ENCODE data around the gene LRP1B.

Gene LRP1B

GRCh38 chr2:140509765-140510164 lies 1621.1 kb downstream of the LRP1B start:
- DNase-seq (ENCODE audit: extremely low read depth, low read depth): no peak
- TF ChIP-seq CTCF (IDR thresholded peaks at IDR 0.05; ENCODE audit: low read depth, low read length): no peak

- DNase-seq (ENCODE audit: extremely low read depth, low read depth): no peak
- no peak for TF ChIP-seq CTCF (IDR thresholded peaks at IDR 0.05; ENCODE audit: low read depth, low read length)
Measured at GRCh38 chr2:140508756-140509155, 1622.1 kb downstream of the LRP1B start.

- TF ChIP-seq CTCF (IDR thresholded peaks at IDR 0.05; ENCODE audit: low read depth, low read length): no peak
- DNase-seq (ENCODE audit: extremely low read depth, low read depth): no peak
Measured at GRCh38 chr2:140506606-140507005, 1624.2 kb downstream of the LRP1B start.

- no peak for TF ChIP-seq CTCF (IDR thresholded peaks at IDR 0.05; ENCODE audit: low read depth, low read length)
- DNase-seq (ENCODE audit: extremely low read depth, low read depth): no peak
Measured at GRCh38 chr2:140504601-140505000, 1626.2 kb downstream of the LRP1B start.

GRCh38 chr2:140502951-140503630 lies 1627.7 kb downstream of the LRP1B start:
- no peak for TF ChIP-seq CTCF (IDR thresholded peaks at IDR 0.05; ENCODE audit: low read depth, low read length)
- no peak for DNase-seq (ENCODE audit: extremely low read depth, low read depth)

- TF ChIP-seq CTCF (IDR thresholded peaks at IDR 0.05; ENCODE audit: low read depth, low read length): no peak
- no peak for DNase-seq (ENCODE audit: extremely low read depth, low read depth)
Measured at GRCh38 chr2:140498360-140498759, 1632.5 kb downstream of the LRP1B start.

GRCh38 chr2:140496714-140497113 lies 1634.1 kb downstream of the LRP1B start:
- TF ChIP-seq CTCF (IDR thresholded peaks at IDR 0.05; ENCODE audit: low read depth, low read length): no peak
- DNase-seq (ENCODE audit: extremely low read depth, low read depth): no peak

Data from AG09319 (cell line).